ENCODE data around the gene A1CF.

A1CF gene

GRCh38 chr10:50807851-50808776 is 77.3 kb downstream of the A1CF start:
- no peaks in the 10 kb centered on the region for H3F3A ChIP-seq (ENCODE audit: insufficient read depth, low read length)
- peak; percentile 35 for DNase-seq
- no peak overlapping the region for H3K27ac ChIP-seq (ENCODE audit: low read length)
- H3K4me3 ChIP-seq (ENCODE audit: low read length), result no peak overlapping the region
- H3K4me1 ChIP-seq (ENCODE audit: low read length), result no peaks in the 10 kb centered on the region
- H3K36me3 ChIP-seq (replicated peaks; ENCODE audit: insufficient read depth, low read length), result no peaks in the 10 kb centered on the region
- no peaks in the 10 kb centered on the region for H3K79me2 ChIP-seq (ENCODE audit: low read length)
- H3K4me2 ChIP-seq (ENCODE audit: low read depth, low read length), result no peak overlapping the region
- no peaks in the 10 kb centered on the region for H4K20me1 ChIP-seq (ENCODE audit: insufficient read depth, low read length)
- H3K9me2 ChIP-seq (replicated peaks; ENCODE audit: insufficient read depth, low read length), result no peaks in the 10 kb centered on the region
- no peak overlapping the region for H2AFZ ChIP-seq (ENCODE audit: low read length)
- no peak for TF ChIP-seq EZH2phosphoT487 (IDR thresholded peaks at IDR 0.05; ENCODE audit: low read length)
- TF ChIP-seq, protein P1, sequence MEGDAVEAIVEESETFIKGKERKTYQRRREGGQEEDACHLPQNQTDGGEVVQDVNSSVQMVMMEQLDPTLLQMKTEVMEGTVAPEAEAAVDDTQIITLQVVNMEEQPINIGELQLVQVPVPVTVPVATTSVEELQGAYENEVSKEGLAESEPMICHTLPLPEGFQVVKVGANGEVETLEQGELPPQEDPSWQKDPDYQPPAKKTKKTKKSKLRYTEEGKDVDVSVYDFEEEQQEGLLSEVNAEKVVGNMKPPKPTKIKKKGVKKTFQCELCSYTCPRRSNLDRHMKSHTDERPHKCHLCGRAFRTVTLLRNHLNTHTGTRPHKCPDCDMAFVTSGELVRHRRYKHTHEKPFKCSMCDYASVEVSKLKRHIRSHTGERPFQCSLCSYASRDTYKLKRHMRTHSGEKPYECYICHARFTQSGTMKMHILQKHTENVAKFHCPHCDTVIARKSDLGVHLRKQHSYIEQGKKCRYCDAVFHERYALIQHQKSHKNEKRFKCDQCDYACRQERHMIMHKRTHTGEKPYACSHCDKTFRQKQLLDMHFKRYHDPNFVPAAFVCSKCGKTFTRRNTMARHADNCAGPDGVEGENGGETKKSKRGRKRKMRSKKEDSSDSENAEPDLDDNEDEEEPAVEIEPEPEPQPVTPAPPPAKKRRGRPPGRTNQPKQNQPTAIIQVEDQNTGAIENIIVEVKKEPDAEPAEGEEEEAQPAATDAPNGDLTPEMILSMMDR (IDR thresholded peaks at IDR 0.05; ENCODE audit: low read length), result no peak
- TF ChIP-seq EZH2 (optimal IDR thresholded peaks at IDR 0.05; ENCODE audit: low read depth, low read length), result no peak
- H3K9me3 ChIP-seq (replicated peaks; ENCODE audit: insufficient read depth, low read length), result no peaks in the 10 kb centered on the region
- H3K9ac ChIP-seq (ENCODE audit: low read length), result no peak overlapping the region
- no peaks in the 10 kb centered on the region for H3K27me3 ChIP-seq (replicated peaks; ENCODE audit: insufficient read depth, low read length)

- DNase-seq, result no peak
- Histone ChIP-seq H3K79me2 (ENCODE audit: low read length) (no peaks in the 10 kb centered on the region), H3K9me3 (replicated peaks; ENCODE audit: insufficient read depth, low read length) (no peaks in the 10 kb centered on the region), H3K27me3 (replicated peaks; ENCODE audit: insufficient read depth, low read length) (no peaks in the 10 kb centered on the region), H3K36me3 (replicated peaks; ENCODE audit: insufficient read depth, low read length) (no peaks in the 10 kb centered on the region), H3K4me2 (ENCODE audit: low read depth, low read length) (no peak overlapping the region), H4K20me1 (ENCODE audit: insufficient read depth, low read length) (no peaks in the 10 kb centered on the region), H3K4me1 (ENCODE audit: low read length) (no peaks in the 10 kb centered on the region), H3F3A (ENCODE audit: insufficient read depth, low read length) (no peaks in the 10 kb centered on the region), H2AFZ (ENCODE audit: low read length) (no peak overlapping the region), H3K9me2 (replicated peaks; ENCODE audit: insufficient read depth, low read length) (no peaks in the 10 kb centered on the region), H3K4me3 (ENCODE audit: low read length) (no peak overlapping the region), H3K27ac (ENCODE audit: low read length) (no peak overlapping the region), H3K9ac (ENCODE audit: low read length) (no peak overlapping the region)
- no peak for TF ChIP-seq EZH2phosphoT487 (IDR thresholded peaks at IDR 0.05; ENCODE audit: low read length)
- TF ChIP-seq, protein P1 (IDR thresholded peaks at IDR 0.05; ENCODE audit: low read length), result no peak
These were observed 79.3 kb downstream of the A1CF start for GRCh38 chr10:50805981-50806622.

GRCh38 chr10:50799595-50799994 is 85.8 kb downstream of the A1CF start:
- Histone ChIP-seq H3K79me2 (ENCODE audit: low read length) (no peaks in the 10 kb centered on the region), H3K4me3 (ENCODE audit: low read length) (no peak overlapping the region)
- DNase-seq, result no peak

More at GRCh38 chr10:50799595-50799994, 85.8 kb downstream of the A1CF start:
- Histone ChIP-seq H2AFZ (ENCODE audit: low read length) (no peak overlapping the region), H4K20me1 (ENCODE audit: insufficient read depth, low read length) (no peaks in the 10 kb centered on the region), H3K27me3 (replicated peaks; ENCODE audit: insufficient read depth, low read length) (no peaks in the 10 kb centered on the region), H3K9ac (ENCODE audit: low read length) (no peak overlapping the region), H3K27ac (ENCODE audit: low read length) (no peak overlapping the region), H3K9me3 (replicated peaks; ENCODE audit: insufficient read depth, low read length) (no peaks in the 10 kb centered on the region), H3K4me1 (ENCODE audit: low read length) (no peaks in the 10 kb centered on the region), H3K9me2 (replicated peaks; ENCODE audit: insufficient read depth, low read length) (no peaks in the 10 kb centered on the region), H3K36me3 (replicated peaks; ENCODE audit: insufficient read depth, low read length) (no peaks in the 10 kb centered on the region), H3F3A (ENCODE audit: insufficient read depth, low read length) (no peaks in the 10 kb centered on the region), H3K4me2 (ENCODE audit: low read depth, low read length) (no peak overlapping the region)
- TF ChIP-seq, protein P1 (IDR thresholded peaks at IDR 0.05; ENCODE audit: low read length), result no peak
- no peak for TF ChIP-seq EZH2phosphoT487 (IDR thresholded peaks at IDR 0.05; ENCODE audit: low read length)
- TF ChIP-seq EZH2 (optimal IDR thresholded peaks at IDR 0.05; ENCODE audit: low read depth, low read length), result no peak
